Neural cell (in vitro differentiated cells): Measurements from ENCODE around the gene RGS10. TPM values are rescaled to one million over a fixed set of nuclear protein-coding genes. Genes with fewer than 3 reads are reported as not detected.

Experiments used
- H2AFZ ChIP-seq: fragments of 200-600, 300-800 bp; sonication (generic), shearing (Covaris generic); 2 replicates; pipeline ENCODE4 v1.6.0; 2014; ENCODE audit warnings: low read depth, mild to moderate bottlenecking, antibody characterized with exemption, low read length, moderate library complexity
- H3F3A ChIP-seq: fragments of 200-600 bp; shearing (Covaris generic); 2 replicates; pipeline ENCODE4 v1.6.1; 2016; ENCODE audit warnings: mild to moderate bottlenecking, moderate library complexity, mixed read lengths, antibody characterized with exemption, low read length; ENCODE audit not compliant: insufficient read depth, poor library complexity, severe bottlenecking
- H3K27ac ChIP-seq: fragments of 200-600, 300-800 bp; sonication (generic), shearing (Covaris generic); 2 replicates; pipeline ENCODE4 v1.5.1; 2014; ENCODE audit warnings: mild to moderate bottlenecking, low read length, moderate library complexity
- H3K27me3 ChIP-seq: fragments of 300-800, 200-600 bp; sonication (generic), shearing (Covaris generic); 2 replicates; pipeline ENCODE4 v1.6.0; 2014; ENCODE audit warnings: mild to moderate bottlenecking, low read depth, low read length, moderate library complexity; ENCODE audit not compliant: insufficient read depth
- H3K36me3 ChIP-seq: fragments of 300-800, 200-600 bp; sonication (generic), shearing (Covaris generic); 2 replicates; pipeline ENCODE4 v1.5.1; 2014; ENCODE audit warnings: mild to moderate bottlenecking, antibody characterized with exemption, low read length, moderate library complexity; ENCODE audit not compliant: insufficient read depth
- H3K4me2 ChIP-seq: fragments of 300-800, 200-600 bp; sonication (generic), shearing (Covaris generic); 2 replicates; pipeline ENCODE4 v1.6.0; 2014; ENCODE audit warnings: mild to moderate bottlenecking, low read length
- H3K4me3 ChIP-seq: fragments of 300-800, 200-600 bp; sonication (generic), shearing (Covaris generic); 2 replicates; pipeline ENCODE4 v1.5.1; 2014; ENCODE audit warnings: mild to moderate bottlenecking, low read length, moderate library complexity
- H3K79me2 ChIP-seq: fragments of 200-600 bp; shearing (Covaris generic); replicated peaks from 2 replicates; pipeline ENCODE4 v1.6.0; 2014; ENCODE audit warnings: mild to moderate bottlenecking, low read length, moderate library complexity; ENCODE audit not compliant: insufficient read depth
- H3K9ac ChIP-seq: fragments of 300-800, 200-600 bp; sonication (generic), shearing (Covaris generic); 2 replicates; pipeline ENCODE4 v1.6.1; 2016; ENCODE audit warnings: mild to moderate bottlenecking, low read length, mixed read lengths
- H3K9me2 ChIP-seq: fragments of 200-600 bp; shearing (Covaris generic); 2 replicates; pipeline ENCODE4 v1.6.1; 2016; ENCODE audit warnings: mild to moderate bottlenecking, low read length, mixed read lengths; ENCODE audit not compliant: insufficient read depth
- H3K9me3 ChIP-seq: fragments of 200-600, 300-800 bp; sonication (generic), shearing (Covaris generic); 2 replicates; pipeline ENCODE4 v1.6.1; 2016; ENCODE audit warnings: mild to moderate bottlenecking, mixed run types, low read length, moderate library complexity, mixed read lengths
- H4K20me1 ChIP-seq: fragments of 200-600 bp; shearing (Covaris generic); 2 replicates; pipeline ENCODE4 v1.6.1; 2016; ENCODE audit warnings: mild to moderate bottlenecking, mixed run types; ENCODE audit not compliant: insufficient read depth
- CTCF ChIP-seq: fragments of 450-650 bp; IDR thresholded peaks from 2 replicates; pipeline ENCODE4 v1.5.1; 2014; ENCODE audit warnings: antibody characterized with exemption, mild to moderate bottlenecking, moderate library complexity; ENCODE audit not compliant: poor library complexity, severe bottlenecking
- EP300 ChIP-seq: fragments of 450-650 bp; conservative IDR thresholded peaks from 2 replicates; pipeline ENCODE4 v1.6.1; 2014; ENCODE audit warnings: antibody characterized with exemption, mild to moderate bottlenecking, moderate library complexity; ENCODE audit not compliant: poor library complexity, severe bottlenecking
- EZH2 ChIP-seq: fragments of 200-600, 300-800 bp; shearing (Covaris generic), sonication (generic); IDR thresholded peaks from 2 replicates; pipeline ENCODE4 v1.6.1; 2014; ENCODE audit warnings: antibody characterized with exemption, low read length, borderline replicate concordance, mild to moderate bottlenecking; ENCODE audit not compliant: insufficient read depth, poor library complexity, severe bottlenecking
- MXI1 ChIP-seq: fragments of 450-650 bp; conservative IDR thresholded peaks from 2 replicates; pipeline ENCODE4 v1.6.1; 2014; ENCODE audit warnings: antibody characterized with exemption, mild to moderate bottlenecking; ENCODE audit not compliant: poor library complexity, severe bottlenecking
- POLR2AphosphoS5 ChIP-seq: IDR thresholded peaks from 2 replicates; pipeline ENCODE4 v1.6.1; 2012
- RAD21 ChIP-seq: fragments of 450-650 bp; conservative IDR thresholded peaks from 2 replicates; pipeline ENCODE4 v1.6.1; 2014; ENCODE audit warnings: antibody characterized with exemption, mild to moderate bottlenecking, moderate library complexity
- REST ChIP-seq: IDR thresholded peaks from 2 replicates; pipeline ENCODE4 v1.6.1; 2012; ENCODE audit warnings: borderline replicate concordance
- SMC3 ChIP-seq: fragments of 450-650 bp; conservative IDR thresholded peaks from 2 replicates; pipeline ENCODE4 v1.6.1; 2014; ENCODE audit warnings: antibody characterized with exemption, mild to moderate bottlenecking, moderate library complexity; ENCODE audit not compliant: poor library complexity
- TAF1 ChIP-seq: IDR thresholded peaks from 2 replicates; pipeline ENCODE4 v1.6.1; 2012; ENCODE audit warnings: low read depth
- polyA plus RNA-seq: library from polyadenylated mRNA; depleted of rRNA; stranded (reverse); fragments of >200 nt; gene quantifications from 2 replicates; pipeline ENCODE4 v1.2.3, GENCODE V29; 2014

RGS10 gene
- polyA plus RNA-seq, 1 donor from 2014 or later = 2.6 TPM

GRCh38 chr10:119497243-119497642 is 45.3 kb downstream of the RGS10 start:
- no peaks in the 10 kb centered on the region for H3K9me2 ChIP-seq
- no peaks in the 10 kb centered on the region for H3K9me3 ChIP-seq
- H3K9ac ChIP-seq = no peak overlapping the region
- no peak overlapping the region for H3K4me3 ChIP-seq
- no peaks in the 10 kb centered on the region for H3K27me3 ChIP-seq
- TF ChIP-seq EZH2 (no peak), SMC3 (no peak), TAF1 (no peak), CTCF (no peak), MXI1 (no peak)
- no peaks in the 10 kb centered on the region for H3K36me3 ChIP-seq
- H3K27ac ChIP-seq = no peak overlapping the region
- no peaks in the 10 kb centered on the region for H3F3A ChIP-seq
- H3K4me2 ChIP-seq = no peak overlapping the region
- H2AFZ ChIP-seq = no peak overlapping the region
- no peaks in the 10 kb centered on the region for H3K79me2 ChIP-seq
- H4K20me1 ChIP-seq = no peaks in the 10 kb centered on the region

- TF ChIP-seq MXI1 (no peak), EZH2 (no peak), RAD21 (no peak), POLR2AphosphoS5 (no peak), REST (no peak), CTCF (no peak), EP300 (no peak), TAF1 (no peak), SMC3 (no peak)
- Histone ChIP-seq H4K20me1 (no peaks in the 10 kb centered on the region), H3K9me2 (no peaks in the 10 kb centered on the region), H3K4me3 (no peak overlapping the region), H3K9me3 (no peaks in the 10 kb centered on the region), H3K27me3 (no peaks in the 10 kb centered on the region), H3K79me2 (no peaks in the 10 kb centered on the region), H3K9ac (no peak overlapping the region), H3K36me3 (no peaks in the 10 kb centered on the region), H2AFZ (no peak overlapping the region), H3K4me2 (no peak overlapping the region), H3K27ac (no peak overlapping the region), H3F3A (no peaks in the 10 kb centered on the region)
These were observed 46.2 kb downstream of the RGS10 start for GRCh38 chr10:119496273-119496672.
